Transverse colon (tissue), 4 donors: ENCODE results near the gene REV1.

Experiments
- EP300 ChIP-seq: sonication (generic); formaldehyde crosslinking; IDR thresholded peaks from one replicate; pipeline ENCODE4 v1.6.1; 2017; ENCODE audit warnings: antibody characterized with exemption, low read depth
- POLR2A ChIP-seq: fragments of 450-650 bp; IDR thresholded peaks from one replicate; pipeline ENCODE4 v1.6.1; 2016; ENCODE audit warnings: antibody characterized with exemption, mild to moderate bottlenecking, moderate library complexity
- POLR2AphosphoS5 ChIP-seq, 3 donors: sonication (generic); formaldehyde crosslinking; IDR thresholded peaks; one replicate each; pipeline ENCODE4 v1.6.1; 2016; ENCODE audit warnings: antibody characterized with exemption in 3 of 3
- TF ChIP-seq, protein P1 (sequence below), 5 experiments: fragments of 200-600 bp in 3 of 5; fragments of 450-650 bp in 2 of 5; sonication (generic) in 3 of 5; IDR thresholded peaks; 1 replicate in 2 of 5; 2 replicates in 3 of 5; pipeline ENCODE4 v1.5.1; 2016 to 2017; ENCODE audit warnings: antibody characterized with exemption in 5 of 5, inconsistent platforms in 3 of 5, mild to moderate bottlenecking in 2 of 5, moderate library complexity in 1 of 5

DNA sequence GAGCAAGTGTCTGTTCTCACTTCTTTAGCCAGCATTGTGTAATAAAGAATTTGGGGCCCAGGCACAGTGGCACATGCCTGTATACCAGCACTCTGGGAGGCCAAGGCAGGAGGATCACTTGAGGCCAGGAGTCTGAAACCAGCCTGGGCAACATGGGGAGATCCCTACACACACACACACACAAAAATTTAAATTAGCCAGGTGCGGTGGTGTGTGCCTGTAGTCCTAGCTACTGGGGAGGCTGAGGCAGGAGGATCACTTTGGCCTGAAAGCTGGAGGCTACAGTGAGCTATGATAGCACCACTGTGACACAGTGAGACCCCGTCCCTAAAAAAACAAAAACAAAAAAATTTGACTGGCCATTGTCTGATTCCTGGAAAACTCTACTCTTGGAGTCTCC lies 8.3 kb downstream of the REV1 start:
- TF ChIP-seq, protein P1, sequence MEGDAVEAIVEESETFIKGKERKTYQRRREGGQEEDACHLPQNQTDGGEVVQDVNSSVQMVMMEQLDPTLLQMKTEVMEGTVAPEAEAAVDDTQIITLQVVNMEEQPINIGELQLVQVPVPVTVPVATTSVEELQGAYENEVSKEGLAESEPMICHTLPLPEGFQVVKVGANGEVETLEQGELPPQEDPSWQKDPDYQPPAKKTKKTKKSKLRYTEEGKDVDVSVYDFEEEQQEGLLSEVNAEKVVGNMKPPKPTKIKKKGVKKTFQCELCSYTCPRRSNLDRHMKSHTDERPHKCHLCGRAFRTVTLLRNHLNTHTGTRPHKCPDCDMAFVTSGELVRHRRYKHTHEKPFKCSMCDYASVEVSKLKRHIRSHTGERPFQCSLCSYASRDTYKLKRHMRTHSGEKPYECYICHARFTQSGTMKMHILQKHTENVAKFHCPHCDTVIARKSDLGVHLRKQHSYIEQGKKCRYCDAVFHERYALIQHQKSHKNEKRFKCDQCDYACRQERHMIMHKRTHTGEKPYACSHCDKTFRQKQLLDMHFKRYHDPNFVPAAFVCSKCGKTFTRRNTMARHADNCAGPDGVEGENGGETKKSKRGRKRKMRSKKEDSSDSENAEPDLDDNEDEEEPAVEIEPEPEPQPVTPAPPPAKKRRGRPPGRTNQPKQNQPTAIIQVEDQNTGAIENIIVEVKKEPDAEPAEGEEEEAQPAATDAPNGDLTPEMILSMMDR (IDR thresholded peaks at IDR 0.05) = no peak
- no peak for TF ChIP-seq POLR2AphosphoS5 (IDR thresholded peaks at IDR 0.05)
- TF ChIP-seq POLR2A = no peak
- no peak for TF ChIP-seq EP300
